H1 (cell line): Measurements from ENCODE around the gene PAIP2B. TPM values are rescaled to one million over a fixed set of nuclear protein-coding genes. Genes with fewer than 3 reads are reported as not detected.

Source experiments
- CTCF ChIA-PET: fragments of 300-600 bp; sonication (Branson Sonifier 250); formaldehyde crosslinking; loops from one replicate; lab custom pipeline; 2021; ENCODE audit not compliant: partially characterized antibody; lab: Charles Lee
- POLR2A ChIA-PET: fragments of 300-600 bp; sonication (Branson Sonifier 250); formaldehyde crosslinking; loops from one replicate; lab custom pipeline; 2021; ENCODE audit warnings: inconsistent platforms; ENCODE audit not compliant: partially characterized antibody; lab: Charles Lee
- DNase-seq, 2 experiments: peaks; one replicate each; pipeline versions ENCODE4 v3.0.0 to v3.0.0-alpha.2; 2010 to 2022; ENCODE audit warnings: low spot score in 2 of 2, low read depth in 1 of 2, mixed read lengths in 1 of 2
- FAIRE-seq: peaks from 2 replicates; lab custom pipeline; 2011; peaks lifted over from hg19 to GRCh38; lab: Jason Lieb, UNC
- H2AFZ ChIP-seq: 2 replicates; pipeline ENCODE4 v1.8.1; 2012; ENCODE audit warnings: low read length, inconsistent platforms
- H2AK5ac ChIP-seq: 2 replicates; pipeline ENCODE4 v1.6.1; 2013; ENCODE audit warnings: low read depth, low read length
- H2BK120ac ChIP-seq: replicated peaks from 2 replicates; pipeline ENCODE3; 2013; ENCODE audit warnings: low read depth, low read length, inconsistent platforms
- H2BK12ac ChIP-seq: 2 replicates; pipeline ENCODE4 v1.6.1; 2013; ENCODE audit warnings: low read depth, low read length
- H2BK15ac ChIP-seq: 2 replicates; pipeline ENCODE4 v1.6.1; 2013; ENCODE audit warnings: low read length
- H2BK20ac ChIP-seq: 2 replicates; pipeline ENCODE4 v1.6.1; 2013; ENCODE audit warnings: low read length
- H2BK5ac ChIP-seq: 2 replicates; pipeline ENCODE4 v1.6.1; 2013; ENCODE audit warnings: low read depth, low read length
- H3K14ac ChIP-seq: 2 replicates; pipeline ENCODE4 v1.6.1; 2013; ENCODE audit warnings: inconsistent platforms; ENCODE audit not compliant: insufficient read length
- H3K18ac ChIP-seq: 2 replicates; pipeline ENCODE4 v1.6.1; 2013; ENCODE audit warnings: low read length; ENCODE audit errors: extremely low read depth
- H3K23ac ChIP-seq: 2 replicates; pipeline ENCODE4 v1.6.1; 2013; ENCODE audit warnings: inconsistent platforms; ENCODE audit not compliant: insufficient read length
- H3K23me2 ChIP-seq: 2 replicates; pipeline ENCODE4 v1.6.1; 2013; ENCODE audit warnings: low read depth, low read length
- H3K27ac ChIP-seq: 2 replicates; pipeline ENCODE4 v1.6.1; 2011; ENCODE audit warnings: low read depth, low read length, inconsistent platforms
- H3K27me3 ChIP-seq, 4 experiments: replicated peaks in 1 of 4; 1 replicate in 1 of 4; 2 replicates in 3 of 4; pipeline versions ENCODE4 v1.6.1 to v1.8.1; 2011 to 2013; ENCODE audit warnings: low read length in 3 of 4, mild to moderate bottlenecking in 3 of 4, inconsistent platforms in 2 of 4, mixed read lengths in 2 of 4, moderate library complexity in 1 of 4; ENCODE audit not compliant: control insufficient read depth in 3 of 4, insufficient read depth in 3 of 4; ENCODE audit errors: extremely low read depth in 1 of 4
- H3K36me3 ChIP-seq, 4 experiments: 2 replicates each; pipeline versions ENCODE4 v1.6.1 to v1.8.1; 2011 to 2013; ENCODE audit warnings: mild to moderate bottlenecking in 4 of 4, low read length in 3 of 4, moderate library complexity in 2 of 4, control low read depth in 1 of 4, inconsistent platforms in 1 of 4; ENCODE audit not compliant: insufficient read depth in 4 of 4, control insufficient read depth in 2 of 4
- H3K4ac ChIP-seq: replicated peaks from 2 replicates; pipeline ENCODE3; 2013; ENCODE audit warnings: low read length, low read depth, mixed read lengths, inconsistent platforms; ENCODE audit not compliant: insufficient read length
- H3K4me1 ChIP-seq, 4 experiments: replicated peaks in 1 of 4; 1 replicate in 1 of 4; 2 replicates in 3 of 4; pipeline versions ENCODE4 v1.6.1 to v1.8.1; 2011 to 2013; ENCODE audit warnings: low read length in 3 of 4, inconsistent platforms in 2 of 4, mixed read lengths in 1 of 4; ENCODE audit not compliant: insufficient read depth in 4 of 4, control insufficient read depth in 3 of 4
- H3K4me2 ChIP-seq, 2 experiments: 2 replicates each; pipeline versions ENCODE4 v1.6.1 to v1.8.1; 2011 to 2013; ENCODE audit warnings: low read depth in 2 of 2, low read length in 2 of 2, control low read depth in 1 of 2, inconsistent platforms in 1 of 2, mild to moderate bottlenecking in 1 of 2; ENCODE audit not compliant: insufficient read depth in 1 of 2
- H3K4me3 ChIP-seq, 4 experiments: fragments of 200-600, 300-600 bp in 1 of 4; sonication (generic), shearing (Covaris generic), sonication (Bioruptor Twin) in 1 of 4; 2 replicates each; pipeline versions ENCODE4 v1.5.1 to v1.8.1; 2011 to 2016; ENCODE audit warnings: low read length in 4 of 4, low read depth in 3 of 4, control low read depth in 2 of 4, inconsistent platforms in 2 of 4, mild to moderate bottlenecking in 2 of 4, mixed read lengths in 1 of 4, moderate library complexity in 1 of 4; ENCODE audit not compliant: insufficient read depth in 2 of 4; ENCODE audit errors: extremely low read depth in 1 of 4
- H3K56ac ChIP-seq: replicated peaks from 2 replicates; pipeline ENCODE3; 2013; ENCODE audit warnings: low read depth, mild to moderate bottlenecking, mixed read lengths, low read length, inconsistent platforms; ENCODE audit not compliant: insufficient read length
- H3K79me1 ChIP-seq: 2 replicates; pipeline ENCODE4 v1.6.1; 2013; ENCODE audit warnings: low read depth, low read length, control low read depth
- H3K79me2 ChIP-seq, 2 experiments: 2 replicates each; pipeline versions ENCODE4 v1.6.1 to v1.8.1; 2012 to 2013; ENCODE audit warnings: low read length in 2 of 2, mild to moderate bottlenecking in 2 of 2, inconsistent platforms in 1 of 2; ENCODE audit not compliant: insufficient read depth in 2 of 2, control insufficient read depth in 1 of 2
- H3K9ac ChIP-seq, 4 experiments: replicated peaks in 1 of 4; 1 replicate in 1 of 4; 2 replicates in 3 of 4; pipeline versions ENCODE4 v1.6.1 to v1.8.1; 2011 to 2013; ENCODE audit warnings: low read depth in 3 of 4, low read length in 3 of 4, control low read depth in 2 of 4, mild to moderate bottlenecking in 2 of 4, moderate library complexity in 2 of 4, inconsistent platforms in 1 of 4; ENCODE audit errors: extremely low read depth in 1 of 4
- H3K9me3 ChIP-seq, 2 experiments: 2 replicates each; pipeline versions ENCODE4 v1.6.1 to v1.8.1; 2012 to 2013; ENCODE audit warnings: mild to moderate bottlenecking in 2 of 2, moderate library complexity in 2 of 2, control low read depth in 1 of 2, inconsistent platforms in 1 of 2, low read depth in 1 of 2, low read length in 1 of 2, mixed read lengths in 1 of 2; ENCODE audit not compliant: insufficient read depth in 2 of 2
- H4K20me1 ChIP-seq, 2 experiments: replicated peaks in 1 of 2; 2 replicates each; pipeline versions ENCODE3 to v1.8.1; 2011 to 2013; ENCODE audit warnings: inconsistent platforms in 2 of 2, low read length in 2 of 2, mild to moderate bottlenecking in 1 of 2; ENCODE audit not compliant: insufficient read depth in 2 of 2, control insufficient read depth in 1 of 2
- H4K5ac ChIP-seq: 2 replicates; pipeline ENCODE4 v1.6.1; 2013; ENCODE audit warnings: low read length, low read depth, mixed read lengths, inconsistent platforms; ENCODE audit not compliant: insufficient read length
- H4K8ac ChIP-seq: 2 replicates; pipeline ENCODE4 v1.8.0; 2013; ENCODE audit warnings: mild to moderate bottlenecking, moderate library complexity, low read length, inconsistent platforms; ENCODE audit not compliant: insufficient read depth; ENCODE audit errors: extremely low read depth
- H4K91ac ChIP-seq: replicated peaks from 2 replicates; pipeline ENCODE3; 2013; ENCODE audit warnings: low read length, mixed read lengths, inconsistent platforms; ENCODE audit not compliant: insufficient read length
- GABPA ChIP-seq: IDR thresholded peaks from 2 replicates; pipeline ENCODE4 v1.6.1; 2011; ENCODE audit warnings: mild to moderate bottlenecking, low read length, moderate library complexity, borderline replicate concordance; ENCODE audit not compliant: insufficient read depth
- SIX5 ChIP-seq: IDR thresholded peaks from 2 replicates; pipeline ENCODE4 v1.6.1; 2011; ENCODE audit warnings: mild to moderate bottlenecking, low read depth, low read length
- WGBS, 2 experiments: shearing (Covaris generic) in 1 of 2; methylation state at CpG; one replicate each; pipeline versions ENCODE4 v1.1.6 to v1.1.7; 2013 to 2015; ENCODE audit warnings: low lambda C conversion rate in 2 of 2, mixed read lengths in 2 of 2, inconsistent platforms in 1 of 2, low coverage in 1 of 2, missing lambda C conversion rate in 1 of 2; ENCODE audit not compliant: insufficient replicate concordance in 2 of 2, insufficient coverage in 1 of 2, insufficient read length in 1 of 2; ENCODE audit errors: extremely low coverage in 1 of 2, missing lambda C conversion rate in 1 of 2; 5-methylcytosine and 5-hydroxymethylcytosine counted together
- polyA plus RNA-seq, 7 experiments: library from polyadenylated mRNA; depleted of rRNA in 3 of 7; stranded (reverse) in 5 of 7; unstranded in 2 of 7; fragments of >200 nt in 5 of 7; fragments of 200-250 nt in 2 of 7; gene quantifications; 1 replicate in 5 of 7; 2 replicates in 1 of 7; 4 replicates in 1 of 7; pipeline versions ENCODE4 v1.2.1 to v1.2.3, GENCODE V29; 2011 to 2013; ENCODE audit warnings: missing spikeins in 2 of 7, mixed read lengths in 2 of 7
- total RNA-seq: library from RNA; stranded (reverse); fragmentation: NEBNext Ultra II Directional; extraction: Animal tissue kit (Norgen Biotek cat#: 25700); gene quantifications from 2 replicates; pipeline ENCODE4 v1.2.1, GENCODE V29; 2021

Gene PAIP2B
- total and polyA plus RNA-seq, 2 of the 8 experiments (the other 6 are each of a cell fraction or from before 2014, with no cell fraction given) = 8.4 to 31.3 TPM

- no peaks in the 10 kb centered on the region for H3K4me1 ChIP-seq
- H3K9ac ChIP-seq = no peak overlapping the region
- CTCF ChIA-PET = interaction anchor here (1.0 to 1.3 kb wide), 3 partner anchors 14 to 74 kb away, joined by 4 to 5 read pairs (median 4); no protein-coding TSS in a partner anchor
- H2AFZ ChIP-seq = no peak overlapping the region
- no peak overlapping the region for H2BK5ac ChIP-seq
- H2BK15ac ChIP-seq = no peak overlapping the region
- no peak overlapping the region for H3K4me2 ChIP-seq
- H3K79me2 ChIP-seq = no peaks in the 10 kb centered on the region
- FAIRE-seq (no peak), DNase-seq (no peak)
- H4K91ac ChIP-seq = no peak overlapping the region
- no peak overlapping the region for H3K56ac ChIP-seq
- H3K4me3 ChIP-seq = no peak overlapping the region
- no peak overlapping the region for H2BK20ac ChIP-seq
- no peaks in the 10 kb centered on the region for H4K20me1 ChIP-seq
- no peak overlapping the region for H3K18ac ChIP-seq
- no peak overlapping the region for H2BK12ac ChIP-seq
- H4K5ac ChIP-seq = no peak overlapping the region
- H3K36me3 ChIP-seq = no peaks in the 10 kb centered on the region
- no peak overlapping the region for H3K14ac ChIP-seq
- WGBS, 2 experiments = 71% methylated on average over 1 of the region's 1 CpG; no CpG with 5 or more reads in 1 of the 2 experiments
- no peaks in the 10 kb centered on the region for H3K27me3 ChIP-seq
- no peaks in the 10 kb centered on the region for H3K79me1 ChIP-seq
- H2BK120ac ChIP-seq = no peak overlapping the region
- H3K9me3 ChIP-seq = no peaks in the 10 kb centered on the region
- no peak overlapping the region for H3K23ac ChIP-seq
- H4K8ac ChIP-seq = no peak overlapping the region
- H3K23me2 ChIP-seq = no peaks in the 10 kb centered on the region
- H3K27ac ChIP-seq = no peak overlapping the region
- POLR2A ChIA-PET = interaction anchor here (1.3 kb wide), 1 partner anchor 14 kb away, joined by 3 read pairs; no protein-coding TSS in a partner anchor
- H3K4ac ChIP-seq = no peak overlapping the region
- no peak overlapping the region for H2AK5ac ChIP-seq
- TF ChIP-seq SIX5 = no peak
- TF ChIP-seq GABPA = no peak
These were observed 53.8 kb downstream of the PAIP2B start for GRCh38 chr2:71173096-71173495.
